ENCODE results near the gene LRSAM1.

The LRSAM1 gene

GRCh38 chr9:127546125-127546832, 95.0 kb downstream of the LRSAM1 start:
- no peaks in the 10 kb centered on the region for H3K9me3 ChIP-seq (ENCODE audit: control insufficient read depth in 2 of 2, low read length in 2 of 2)
- H3K9ac ChIP-seq (ENCODE audit: low read length in 2 of 2): no peak overlapping the region
- peaks cover 64% of the 10 kb centered on the region for H3K4me1 ChIP-seq (ENCODE audit: control insufficient read depth, insufficient read depth, low read length)
- peak overlapping the region; percentile 85 for H3K27ac ChIP-seq (ENCODE audit: low read length)
- H3K27me3 ChIP-seq (ENCODE audit: control insufficient read depth in 1 of 2, insufficient read depth in 2 of 2, low read length in 2 of 2): no peaks in the 10 kb centered on the region
- peaks cover 0 to 6% of the 10 kb centered on the region in 2 donors for H3K36me3 ChIP-seq (ENCODE audit: control insufficient read depth in 2 of 2, insufficient read depth in 2 of 2, low read length in 2 of 2)
- peak overlapping the region in 1 of 2 donors; percentile 22 for H3K4me3 ChIP-seq (ENCODE audit: low read length in 2 of 2)

- Histone ChIP-seq H3K9me3 (ENCODE audit: control insufficient read depth in 2 of 2, low read length in 2 of 2) (no peaks in the 10 kb centered on the region), H3K4me1 (ENCODE audit: control insufficient read depth, insufficient read depth, low read length) (peaks cover 45% of the 10 kb centered on the region), H3K4me3 (ENCODE audit: low read length in 2 of 2) (no peak overlapping the region), H3K27ac (ENCODE audit: low read length) (no peak overlapping the region), H3K27me3 (ENCODE audit: control insufficient read depth in 1 of 2, insufficient read depth in 2 of 2, low read length in 2 of 2) (no peaks in the 10 kb centered on the region), H3K9ac (ENCODE audit: low read length in 2 of 2) (no peak overlapping the region), H3K36me3 (ENCODE audit: control insufficient read depth in 2 of 2, insufficient read depth in 2 of 2, low read length in 2 of 2) (peaks cover 0 to 2% of the 10 kb centered on the region in 2 donors)
Measured at GRCh38 chr9:127548352-127548881, 97.1 kb downstream of the LRSAM1 start.

- Histone ChIP-seq H3K9me3 (ENCODE audit: control insufficient read depth in 2 of 2, low read length in 2 of 2) (no peaks in the 10 kb centered on the region), H3K27me3 (ENCODE audit: control insufficient read depth in 1 of 2, insufficient read depth in 2 of 2, low read length in 2 of 2) (no peaks in the 10 kb centered on the region), H3K27ac (ENCODE audit: low read length) (no peak overlapping the region), H3K4me1 (ENCODE audit: control insufficient read depth, insufficient read depth, low read length) (peaks cover 40% of the 10 kb centered on the region), H3K4me3 (ENCODE audit: low read length in 2 of 2) (no peak overlapping the region), H3K36me3 (ENCODE audit: control insufficient read depth in 2 of 2, insufficient read depth in 2 of 2, low read length in 2 of 2) (peaks cover 0 to 2% of the 10 kb centered on the region in 2 donors), H3K9ac (ENCODE audit: low read length in 2 of 2) (no peak overlapping the region)
Measured at GRCh38 chr9:127549218-127549617, 97.9 kb downstream of the LRSAM1 start.

GRCh38 chr9:127549751-127550150, 98.4 kb downstream of the LRSAM1 start:
- Histone ChIP-seq H3K9ac (ENCODE audit: low read length in 2 of 2) (no peak overlapping the region), H3K4me1 (ENCODE audit: control insufficient read depth, insufficient read depth, low read length) (peaks cover 40% of the 10 kb centered on the region), H3K27me3 (ENCODE audit: control insufficient read depth in 1 of 2, insufficient read depth in 2 of 2, low read length in 2 of 2) (no peaks in the 10 kb centered on the region), H3K4me3 (ENCODE audit: low read length in 2 of 2) (no peak overlapping the region), H3K27ac (ENCODE audit: low read length) (no peak overlapping the region), H3K9me3 (ENCODE audit: control insufficient read depth in 2 of 2, low read length in 2 of 2) (no peaks in the 10 kb centered on the region), H3K36me3 (ENCODE audit: control insufficient read depth in 2 of 2, insufficient read depth in 2 of 2, low read length in 2 of 2) (peaks cover 0 to 2% of the 10 kb centered on the region in 2 donors)

- Histone ChIP-seq H3K27ac (ENCODE audit: low read length) (no peak overlapping the region), H3K27me3 (ENCODE audit: control insufficient read depth in 1 of 2, insufficient read depth in 2 of 2, low read length in 2 of 2) (no peaks in the 10 kb centered on the region), H3K4me1 (ENCODE audit: control insufficient read depth, insufficient read depth, low read length) (peaks cover 37% of the 10 kb centered on the region), H3K9ac (ENCODE audit: low read length in 2 of 2) (no peak overlapping the region), H3K36me3 (ENCODE audit: control insufficient read depth in 2 of 2, insufficient read depth in 2 of 2, low read length in 2 of 2) (peaks cover 0 to 2% of the 10 kb centered on the region in 2 donors), H3K9me3 (ENCODE audit: control insufficient read depth in 2 of 2, low read length in 2 of 2) (no peaks in the 10 kb centered on the region), H3K4me3 (ENCODE audit: low read length in 2 of 2) (no peak overlapping the region)
Measured at GRCh38 chr9:127550282-127550681, 99.0 kb downstream of the LRSAM1 start.

GRCh38 chr9:127550751-127551150, 99.4 kb downstream of the LRSAM1 start:
- no peaks in the 10 kb centered on the region for H3K27me3 ChIP-seq (ENCODE audit: control insufficient read depth in 1 of 2, insufficient read depth in 2 of 2, low read length in 2 of 2)
- H3K9ac ChIP-seq (ENCODE audit: low read length in 2 of 2): no peak overlapping the region
- H3K36me3 ChIP-seq (ENCODE audit: control insufficient read depth in 2 of 2, insufficient read depth in 2 of 2, low read length in 2 of 2): peaks cover 0 to 2% of the 10 kb centered on the region in 2 donors
- no peak overlapping the region for H3K4me3 ChIP-seq (ENCODE audit: low read length in 2 of 2)
- no peak overlapping the region for H3K27ac ChIP-seq (ENCODE audit: low read length)
- no peaks in the 10 kb centered on the region for H3K9me3 ChIP-seq (ENCODE audit: control insufficient read depth in 2 of 2, low read length in 2 of 2)
- H3K4me1 ChIP-seq (ENCODE audit: control insufficient read depth, insufficient read depth, low read length): peaks cover 37% of the 10 kb centered on the region
